ENCODE measurements around the gene DMRTA2. TPM values are rescaled to one million over a fixed set of nuclear protein-coding genes. Genes with fewer than 3 reads are reported as not detected.

Gene DMRTA2
- total RNA-seq, 1 donor from 2014 or later, result not detected

DNA sequence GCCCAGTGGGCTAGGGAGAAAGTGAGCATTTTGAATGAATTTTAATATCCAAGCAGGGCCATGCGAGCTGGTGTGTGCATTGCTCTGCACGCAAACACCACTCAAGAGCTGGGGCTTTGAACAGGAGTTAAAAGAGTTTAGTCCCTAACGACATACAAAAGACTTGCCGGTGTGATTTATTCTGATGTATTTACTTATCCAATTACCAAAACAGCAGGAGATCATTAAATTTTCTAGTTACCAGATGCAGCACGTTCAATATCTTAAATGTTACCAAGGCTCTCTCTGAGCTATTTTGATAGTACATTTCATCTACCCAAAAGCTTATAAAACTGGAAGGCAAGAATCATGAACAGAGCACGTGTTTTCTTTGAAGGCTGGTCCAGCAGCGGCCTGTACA is 30.0 kb upstream of the DMRTA2 start:
- no peak for DNase-seq (ENCODE audit: low spot score)
- Mint-ChIP-seq H3K4me3 (ENCODE audit: unreplicated experiment) (no peak overlapping the region), H3K9me3 (ENCODE audit: unreplicated experiment) (no peaks in the 10 kb centered on the region), H3K4me1 (ENCODE audit: unreplicated experiment) (no peaks in the 10 kb centered on the region), H3K36me3 (ENCODE audit: low read depth, unreplicated experiment) (no peaks in the 10 kb centered on the region), H3K27me3 (ENCODE audit: unreplicated experiment) (peaks cover 1% of the 10 kb centered on the region), H3K27ac (ENCODE audit: unreplicated experiment) (no peak overlapping the region)
- TF ChIP-seq, protein P1, sequence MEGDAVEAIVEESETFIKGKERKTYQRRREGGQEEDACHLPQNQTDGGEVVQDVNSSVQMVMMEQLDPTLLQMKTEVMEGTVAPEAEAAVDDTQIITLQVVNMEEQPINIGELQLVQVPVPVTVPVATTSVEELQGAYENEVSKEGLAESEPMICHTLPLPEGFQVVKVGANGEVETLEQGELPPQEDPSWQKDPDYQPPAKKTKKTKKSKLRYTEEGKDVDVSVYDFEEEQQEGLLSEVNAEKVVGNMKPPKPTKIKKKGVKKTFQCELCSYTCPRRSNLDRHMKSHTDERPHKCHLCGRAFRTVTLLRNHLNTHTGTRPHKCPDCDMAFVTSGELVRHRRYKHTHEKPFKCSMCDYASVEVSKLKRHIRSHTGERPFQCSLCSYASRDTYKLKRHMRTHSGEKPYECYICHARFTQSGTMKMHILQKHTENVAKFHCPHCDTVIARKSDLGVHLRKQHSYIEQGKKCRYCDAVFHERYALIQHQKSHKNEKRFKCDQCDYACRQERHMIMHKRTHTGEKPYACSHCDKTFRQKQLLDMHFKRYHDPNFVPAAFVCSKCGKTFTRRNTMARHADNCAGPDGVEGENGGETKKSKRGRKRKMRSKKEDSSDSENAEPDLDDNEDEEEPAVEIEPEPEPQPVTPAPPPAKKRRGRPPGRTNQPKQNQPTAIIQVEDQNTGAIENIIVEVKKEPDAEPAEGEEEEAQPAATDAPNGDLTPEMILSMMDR (IDR thresholded peaks at IDR 0.05; ENCODE audit: unreplicated experiment), result no peak

DNA sequence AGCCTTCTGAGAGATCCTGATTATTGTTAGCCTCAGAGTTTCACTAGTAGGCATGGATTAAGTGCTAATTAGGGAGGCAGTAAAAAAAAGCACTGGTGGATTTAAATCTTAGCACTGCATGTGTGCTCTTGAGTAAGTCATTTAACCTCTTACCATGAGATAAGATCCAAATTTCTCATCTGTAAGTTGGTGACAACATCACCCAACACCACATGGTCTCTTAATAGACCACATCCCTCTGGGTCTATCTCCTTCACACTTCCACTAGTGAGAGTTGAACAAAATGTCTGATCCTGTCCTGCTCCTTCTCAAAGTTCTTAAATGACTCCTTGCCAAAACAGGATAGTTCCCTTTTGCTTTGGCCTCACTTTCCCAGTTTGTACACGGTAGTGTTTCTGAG is 29.5 kb upstream of the DMRTA2 start:
- no peak overlapping the region for H3K27ac Mint-ChIP-seq (ENCODE audit: unreplicated experiment)

DNA sequence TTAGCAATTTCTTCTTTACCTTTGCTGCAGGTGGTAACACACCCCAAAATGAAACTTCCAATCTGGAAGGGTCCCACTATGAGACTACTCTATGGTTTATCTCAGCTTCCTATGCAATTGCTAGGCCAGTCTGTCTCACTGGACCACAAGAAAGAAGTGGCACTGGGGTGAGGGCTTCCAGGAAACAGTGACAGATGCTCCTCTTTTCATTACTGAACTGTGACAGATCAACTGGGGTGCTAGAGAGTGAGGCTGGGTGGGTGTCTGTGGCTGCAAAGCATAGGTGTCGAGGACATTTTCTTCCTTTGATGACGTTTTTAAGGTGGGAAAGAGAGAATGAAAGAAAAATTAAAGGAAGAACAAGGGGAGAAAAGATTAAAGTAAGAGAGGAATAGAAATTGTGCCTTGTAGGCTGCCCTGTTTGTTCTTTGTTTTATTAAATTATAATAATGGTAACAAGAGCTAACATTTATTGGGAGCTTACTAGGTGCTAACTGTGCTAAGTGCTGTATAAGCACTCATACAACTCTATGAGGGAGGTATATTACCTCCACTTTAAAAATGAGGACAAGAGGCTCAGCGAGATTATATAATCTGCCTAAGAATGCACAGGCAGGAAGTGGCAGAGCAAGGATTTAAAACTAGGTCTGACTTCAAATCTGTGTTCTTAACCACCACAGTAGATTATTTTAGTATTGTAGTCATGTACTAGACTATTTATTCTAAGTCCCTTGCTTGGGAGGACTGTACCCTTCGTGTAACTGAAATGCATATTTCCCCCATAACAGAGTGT is 27.8 kb upstream of the DMRTA2 start:
- Mint-ChIP-seq H3K27me3 (ENCODE audit: unreplicated experiment) (peaks cover 2% of the 10 kb centered on the region), H3K4me1 (ENCODE audit: unreplicated experiment) (no peaks in the 10 kb centered on the region), H3K9me3 (ENCODE audit: unreplicated experiment) (no peaks in the 10 kb centered on the region), H3K36me3 (ENCODE audit: low read depth, unreplicated experiment) (no peaks in the 10 kb centered on the region), H3K4me3 (ENCODE audit: unreplicated experiment) (no peak overlapping the region), H3K27ac (ENCODE audit: unreplicated experiment) (no peak overlapping the region)
- no peak for DNase-seq (ENCODE audit: low spot score)
- TF ChIP-seq, protein P1 (IDR thresholded peaks at IDR 0.05; ENCODE audit: unreplicated experiment), result no peak

More for the DNA sequence above, 29.5 kb upstream of the DMRTA2 start:
- TF ChIP-seq, protein P1 (IDR thresholded peaks at IDR 0.05; ENCODE audit: unreplicated experiment), result no peak
- H3K9me3 Mint-ChIP-seq (ENCODE audit: unreplicated experiment), result no peaks in the 10 kb centered on the region
- no peaks in the 10 kb centered on the region for H3K36me3 Mint-ChIP-seq (ENCODE audit: low read depth, unreplicated experiment)
- no peaks in the 10 kb centered on the region for H3K4me1 Mint-ChIP-seq (ENCODE audit: unreplicated experiment)
- no peak for DNase-seq (ENCODE audit: low spot score)
- H3K4me3 Mint-ChIP-seq (ENCODE audit: unreplicated experiment), result no peak overlapping the region
- peaks cover 2% of the 10 kb centered on the region for H3K27me3 Mint-ChIP-seq (ENCODE audit: unreplicated experiment)

DNA sequence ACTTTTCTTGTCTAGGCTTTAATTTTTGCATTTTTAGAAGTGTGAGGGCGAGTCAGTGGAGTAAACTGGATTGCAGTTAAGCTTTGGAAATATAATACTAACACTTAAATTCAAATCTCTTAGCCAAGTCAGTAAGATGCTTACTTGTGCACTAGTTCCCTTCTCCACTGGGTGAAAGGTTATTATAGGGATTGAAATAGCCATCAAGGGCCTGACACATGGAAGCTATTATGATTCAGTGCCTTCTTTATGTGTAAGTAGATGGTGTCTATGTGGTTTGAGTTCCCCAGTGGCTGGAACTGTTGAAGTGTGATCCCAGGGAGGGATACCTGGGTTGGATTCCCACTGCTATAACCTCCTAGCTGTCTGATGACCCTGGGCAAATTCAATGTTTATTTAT is 24.7 kb upstream of the DMRTA2 start:
- Mint-ChIP-seq H3K9me3 (ENCODE audit: unreplicated experiment) (no peaks in the 10 kb centered on the region), H3K27me3 (ENCODE audit: unreplicated experiment) (peaks cover 2% of the 10 kb centered on the region), H3K4me1 (ENCODE audit: unreplicated experiment) (peaks cover 2% of the 10 kb centered on the region), H3K4me3 (ENCODE audit: unreplicated experiment) (no peak overlapping the region), H3K27ac (ENCODE audit: unreplicated experiment) (no peak overlapping the region), H3K36me3 (ENCODE audit: low read depth, unreplicated experiment) (no peaks in the 10 kb centered on the region)
- TF ChIP-seq, protein P1 (IDR thresholded peaks at IDR 0.05; ENCODE audit: unreplicated experiment), result no peak
- DNase-seq (ENCODE audit: low spot score), result no peak

DNA sequence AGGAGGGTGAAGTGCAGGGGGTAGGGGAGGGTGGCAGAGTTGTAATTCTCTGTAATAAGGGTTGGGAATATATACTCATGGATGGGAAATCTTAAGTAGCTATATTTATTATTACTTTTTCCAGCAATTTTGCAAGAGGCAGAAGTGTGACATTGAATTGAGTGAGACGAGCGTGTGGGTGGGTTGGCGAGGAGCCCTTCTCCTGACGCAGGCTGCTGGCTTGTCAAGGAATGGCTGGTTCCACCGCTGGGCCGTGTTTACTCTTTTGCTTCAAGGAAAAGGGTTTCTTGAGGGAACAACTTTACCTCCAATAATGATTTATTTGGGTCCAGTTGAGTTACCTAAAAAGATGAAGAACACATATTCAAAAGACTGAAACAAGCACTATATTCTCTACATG is 17.9 kb upstream of the DMRTA2 start:
- Mint-ChIP-seq H3K27ac (ENCODE audit: unreplicated experiment) (no peak overlapping the region), H3K27me3 (ENCODE audit: unreplicated experiment) (no peaks in the 10 kb centered on the region), H3K4me1 (ENCODE audit: unreplicated experiment) (peaks cover 2% of the 10 kb centered on the region), H3K4me3 (ENCODE audit: unreplicated experiment) (no peak overlapping the region), H3K36me3 (ENCODE audit: low read depth, unreplicated experiment) (peaks cover 8% of the 10 kb centered on the region), H3K9me3 (ENCODE audit: unreplicated experiment) (no peaks in the 10 kb centered on the region)
- TF ChIP-seq, protein P1 (IDR thresholded peaks at IDR 0.05; ENCODE audit: unreplicated experiment), result no peak
- DNase-seq (ENCODE audit: low spot score), result no peak
